Astrocyte (in vitro differentiated cells and primary cell): ENCODE results near the gene LYPD4. TPM values are rescaled to one million over a fixed set of nuclear protein-coding genes. Genes with fewer than 3 reads are reported as not detected.

Experiments used
- DNase-seq: peaks from one replicate; pipeline ENCODE4 v3.0.0-alpha.2; 2010; ENCODE audit warnings: low read depth
- FAIRE-seq: peaks from 2 replicates; lab custom pipeline; 2011; peaks lifted over from hg19 to GRCh38; lab: Jason Lieb, UNC
- H2AFZ ChIP-seq: 2 replicates; pipeline ENCODE4 v1.6.0; 2012; ENCODE audit warnings: low read depth, low read length, inconsistent platforms
- H3K27ac ChIP-seq: 2 replicates; pipeline ENCODE4 v1.5.1; 2011; ENCODE audit warnings: low read depth, low read length, inconsistent platforms
- H3K27me3 ChIP-seq: 2 replicates; pipeline ENCODE4 v1.6.0; 2011; ENCODE audit warnings: low read length, inconsistent platforms; ENCODE audit not compliant: insufficient read depth
- H3K36me3 ChIP-seq: 2 replicates; pipeline ENCODE4 v1.5.1; 2011; ENCODE audit warnings: low read length, inconsistent platforms; ENCODE audit not compliant: insufficient read depth
- H3K4me1 ChIP-seq: 2 replicates; pipeline ENCODE4 v1.5.1; 2011; ENCODE audit warnings: low read length, inconsistent platforms; ENCODE audit not compliant: insufficient read depth
- H3K4me2 ChIP-seq: 2 replicates; pipeline ENCODE4 v1.6.0; 2012; ENCODE audit warnings: low read length, inconsistent platforms
- H3K4me3 ChIP-seq: 2 replicates; pipeline ENCODE4 v1.5.1; 2011; ENCODE audit warnings: low read depth, mild to moderate bottlenecking, low read length, inconsistent platforms; ENCODE audit not compliant: insufficient read depth
- H3K79me2 ChIP-seq: 2 replicates; pipeline ENCODE4 v1.6.0; 2012; ENCODE audit warnings: mild to moderate bottlenecking, low read length, inconsistent platforms; ENCODE audit not compliant: insufficient read depth
- H3K9ac ChIP-seq: 2 replicates; pipeline ENCODE4 v1.6.0; 2012; ENCODE audit warnings: mild to moderate bottlenecking, low read length, inconsistent platforms
- H3K9me3 ChIP-seq: 2 replicates; pipeline ENCODE4 v1.5.1; 2012; ENCODE audit warnings: low read depth, mild to moderate bottlenecking, low read length, inconsistent platforms; ENCODE audit not compliant: insufficient read depth
- H4K20me1 ChIP-seq: 2 replicates; pipeline ENCODE4 v1.6.0; 2012; ENCODE audit warnings: low read length, inconsistent platforms; ENCODE audit not compliant: insufficient read depth
- H3K27ac Mint-ChIP-seq: one replicate; pipeline ENCODE4 v1.8.0; 2021; ENCODE audit warnings: mild to moderate bottlenecking, mixed read lengths; ENCODE audit not compliant: unreplicated experiment
- H3K27me3 Mint-ChIP-seq: one replicate; pipeline ENCODE4 v1.8.0; 2021; ENCODE audit warnings: low read depth, mixed read lengths; ENCODE audit not compliant: unreplicated experiment
- H3K36me3 Mint-ChIP-seq: one replicate; pipeline ENCODE4 v1.8.0; 2021; ENCODE audit warnings: low read depth, mixed read lengths; ENCODE audit not compliant: unreplicated experiment
- H3K4me1 Mint-ChIP-seq: one replicate; pipeline ENCODE4 v1.8.0; 2021; ENCODE audit warnings: low read depth, mixed read lengths; ENCODE audit not compliant: unreplicated experiment
- H3K4me3 Mint-ChIP-seq: one replicate; pipeline ENCODE4 v1.8.0; 2021; ENCODE audit warnings: mild to moderate bottlenecking, moderate library complexity, mixed read lengths; ENCODE audit not compliant: unreplicated experiment
- H3K9me3 Mint-ChIP-seq: one replicate; pipeline ENCODE4 v1.8.0; 2021; ENCODE audit warnings: mild to moderate bottlenecking, mixed read lengths; ENCODE audit not compliant: unreplicated experiment
- CTCF ChIP-seq: IDR thresholded peaks from 2 replicates; pipeline ENCODE4 v1.5.1; 2011; ENCODE audit warnings: low read depth, mild to moderate bottlenecking, inconsistent platforms, low read length, moderate library complexity; ENCODE audit not compliant: insufficient read depth
- EZH2 ChIP-seq: IDR thresholded peaks from 2 replicates; pipeline ENCODE4 v1.6.1; 2012; ENCODE audit warnings: mild to moderate bottlenecking, low read length, inconsistent platforms; ENCODE audit not compliant: insufficient read depth
- total RNA-seq: library from RNA; stranded (reverse); gene quantifications from 2 replicates; pipeline ENCODE4 v1.2.1, GENCODE V29; 2021

The LYPD4 gene
- total RNA-seq, 1 donor from 2014 or later = not detected

GRCh38 chr19:41853344-41853743 lies 8.9 kb upstream of the LYPD4 start:
- no peaks in the 10 kb centered on the region for H3K9me3 Mint-ChIP-seq
- no peaks in the 10 kb centered on the region for H3K4me1 Mint-ChIP-seq
- no peak overlapping the region for H3K27ac ChIP-seq
- no peaks in the 10 kb centered on the region for H3K9me3 ChIP-seq
- no peaks in the 10 kb centered on the region for H3K36me3 Mint-ChIP-seq
- no peak overlapping the region for H3K4me3 Mint-ChIP-seq
- H3K4me1 ChIP-seq = no peaks in the 10 kb centered on the region
- DNase-seq = no peak
- H3K27me3 ChIP-seq = peaks cover 34% of the 10 kb centered on the region
- H3K4me3 ChIP-seq = no peak overlapping the region
- H3K79me2 ChIP-seq = no peaks in the 10 kb centered on the region
- H2AFZ ChIP-seq = no peak overlapping the region
- no peaks in the 10 kb centered on the region for H4K20me1 ChIP-seq
- H3K27ac Mint-ChIP-seq = no peak overlapping the region
- TF ChIP-seq EZH2 = no peak
- TF ChIP-seq CTCF = no peak
- H3K9ac ChIP-seq = no peak overlapping the region
- no peaks in the 10 kb centered on the region for H3K36me3 ChIP-seq
- H3K27me3 Mint-ChIP-seq = peaks cover 47% of the 10 kb centered on the region
- FAIRE-seq = no peak
- no peak overlapping the region for H3K4me2 ChIP-seq

GRCh38 chr19:41851456-41851855 lies 7.0 kb upstream of the LYPD4 start:
- no peak overlapping the region for H2AFZ ChIP-seq

More at GRCh38 chr19:41851456-41851855, 7.0 kb upstream of the LYPD4 start:
- Histone ChIP-seq H3K9ac (no peak overlapping the region), H3K27ac (no peak overlapping the region), H3K36me3 (no peaks in the 10 kb centered on the region), H3K9me3 (no peaks in the 10 kb centered on the region), H3K79me2 (no peaks in the 10 kb centered on the region), H3K4me2 (no peak overlapping the region), H3K4me3 (no peak overlapping the region), H4K20me1 (no peaks in the 10 kb centered on the region), H3K4me1 (no peaks in the 10 kb centered on the region), H3K27me3 (peaks cover 34% of the 10 kb centered on the region)
- FAIRE-seq = no peak
- Mint-ChIP-seq H3K9me3 (no peaks in the 10 kb centered on the region), H3K27ac (no peak overlapping the region), H3K4me1 (no peaks in the 10 kb centered on the region), H3K27me3 (peaks cover 45% of the 10 kb centered on the region), H3K36me3 (no peaks in the 10 kb centered on the region), H3K4me3 (no peak overlapping the region)
- no peak for TF ChIP-seq EZH2
- no peak for TF ChIP-seq CTCF
- no peak for DNase-seq
